ENCODE results near the gene SPTLC1. TPM values are rescaled to one million over a fixed set of nuclear protein-coding genes. Genes with fewer than 3 reads are reported as not detected.
"Not testable (repeated sequence)": the region's sequence is repeated elsewhere in the genome, so short reads cannot be mapped to it uniquely, and the experiment has no call there.

The SPTLC1 gene
- total RNA-seq, 4 donors from 2014 or later, result 26.6 to 28.0 (median 26.9) TPM

- DNase-seq (no peak), ATAC-seq (no peak)
- in situ Hi-C loops (cut with MboI; ENCODE audit: low sequenced_read_pairs in 4 of 4), result no loop called here
- no peaks in the 10 kb centered on the region for H3K4me1 ChIP-seq
- TF ChIP-seq CTCF (IDR thresholded peaks at IDR 0.05 in 4 of 5, conservative IDR thresholded peaks at IDR 0.05 in 1 of 5) (no peak), POLR2A (IDR thresholded peaks at IDR 0.05) (no peak)
- no peaks in the 10 kb centered on the region for H3K27me3 ChIP-seq
- no peaks in the 10 kb centered on the region for H3K9me3 ChIP-seq
- intact Hi-C loops (cut with DNase I; ENCODE audit: low total_unique reads), result no loop called here
- H3K36me3 ChIP-seq, result no peaks in the 10 kb centered on the region
- H3K4me3 ChIP-seq, result no peak overlapping the region
- H3K27ac ChIP-seq, result no peak overlapping the region
These were observed 45.6 kb upstream of the SPTLC1 start for GRCh38 chr9:92160786-92161185.

- ATAC-seq (no peak), DNase-seq (no peak)
- Histone ChIP-seq H3K9me3 (no peaks in the 10 kb centered on the region), H3K4me3 (no peak overlapping the region), H3K36me3 (no peaks in the 10 kb centered on the region), H3K4me1 (no peaks in the 10 kb centered on the region), H3K27me3 (no peaks in the 10 kb centered on the region), H3K27ac (no peak overlapping the region)
- intact Hi-C loops (cut with DNase I; ENCODE audit: low total_unique reads), result no loop called here
- TF ChIP-seq POLR2A (IDR thresholded peaks at IDR 0.05), result no peak
- TF ChIP-seq CTCF (IDR thresholded peaks at IDR 0.05 in 4 of 5, conservative IDR thresholded peaks at IDR 0.05 in 1 of 5), result no peak
- in situ Hi-C loops (cut with MboI; ENCODE audit: low sequenced_read_pairs in 4 of 4), result no loop called here
These were observed 43.8 kb upstream of the SPTLC1 start for GRCh38 chr9:92159058-92159457.

- no peaks in the 10 kb centered on the region for H3K27me3 ChIP-seq
- H3K4me3 ChIP-seq, result no peak overlapping the region
- in situ Hi-C loops (cut with MboI; ENCODE audit: low sequenced_read_pairs in 4 of 4), result no loop called here
- no peaks in the 10 kb centered on the region for H3K9me3 ChIP-seq
- no peaks in the 10 kb centered on the region for H3K4me1 ChIP-seq
- intact Hi-C loops (cut with DNase I; ENCODE audit: low total_unique reads), result no loop called here
- ATAC-seq (no peak), DNase-seq (no peak)
- TF ChIP-seq POLR2A (IDR thresholded peaks at IDR 0.05), result no peak
- TF ChIP-seq CTCF (IDR thresholded peaks at IDR 0.05 in 4 of 5, conservative IDR thresholded peaks at IDR 0.05 in 1 of 5), result no peak
- H3K27ac ChIP-seq, result no peak overlapping the region
- H3K36me3 ChIP-seq, result no peaks in the 10 kb centered on the region
These were observed 42.9 kb upstream of the SPTLC1 start for GRCh38 chr9:92158097-92158601.

GRCh38 chr9:92155736-92156135 is 40.5 kb upstream of the SPTLC1 start:
- H3K4me1 ChIP-seq; H3K36me3 ChIP-seq; H3K4me3 ChIP-seq; H3K27ac ChIP-seq; H3K9me3 ChIP-seq; DNase-seq; H3K27me3 ChIP-seq; ATAC-seq; in situ Hi-C loops (cut with MboI; ENCODE audit: low sequenced_read_pairs in 4 of 4); intact Hi-C loops (cut with DNase I; ENCODE audit: low total_unique reads): not testable (repeated sequence)

- Histone ChIP-seq H3K27me3 (no peaks in the 10 kb centered on the region), H3K4me3 (no peak overlapping the region), H3K4me1 (no peaks in the 10 kb centered on the region), H3K27ac (no peak overlapping the region), H3K36me3 (no peaks in the 10 kb centered on the region), H3K9me3 (no peaks in the 10 kb centered on the region)
- in situ Hi-C loops (cut with MboI; ENCODE audit: low sequenced_read_pairs in 4 of 4) (no loop called here), intact Hi-C loops (cut with DNase I; ENCODE audit: low total_unique reads) (no loop called here)
- no peak for TF ChIP-seq POLR2A (IDR thresholded peaks at IDR 0.05)
- no peak for TF ChIP-seq CTCF (IDR thresholded peaks at IDR 0.05 in 4 of 5, conservative IDR thresholded peaks at IDR 0.05 in 1 of 5)
- ATAC-seq (no peak), DNase-seq (no peak)
These were observed 40.0 kb upstream of the SPTLC1 start for GRCh38 chr9:92155221-92155620.

GRCh38 chr9:92153466-92154415 is 38.5 kb upstream of the SPTLC1 start:
- intact Hi-C loops (cut with DNase I; ENCODE audit: low total_unique reads); H3K27ac ChIP-seq; ATAC-seq; H3K4me1 ChIP-seq; in situ Hi-C loops (cut with MboI; ENCODE audit: low sequenced_read_pairs in 4 of 4); DNase-seq; H3K36me3 ChIP-seq; H3K9me3 ChIP-seq; H3K27me3 ChIP-seq; H3K4me3 ChIP-seq: not testable (repeated sequence)
